CD4-positive, CD25-positive, alpha-beta regulatory T cell (primary cell): ENCODE data around the gene CDKN2B. TPM values are rescaled to one million over a fixed set of nuclear protein-coding genes. Genes with fewer than 3 reads are reported as not detected.

Experiments used
- ATAC-seq, 2 donors: fragments of 150-1000 bp; cut with Tn5 transposase; one replicate each; pipeline ENCODE4 v1.10.0; 2021; ENCODE audit warnings: low read depth in 2 of 2, moderate number of reproducible peaks in 2 of 2, moderate library complexity in 1 of 2
- DNase-seq, 3 donors: peaks; one replicate each; pipeline versions ENCODE4 v3.0.0 to v3.0.0-alpha.2; 2012 to 2022; ENCODE audit warnings: mixed read lengths in 1 of 3
- H3K27ac ChIP-seq: one replicate; pipeline ENCODE4 v1.7.0; 2013; ENCODE audit warnings: mild to moderate bottlenecking, low read length; ENCODE audit not compliant: insufficient read depth, poor library complexity, severe bottlenecking
- H3K27me3 ChIP-seq: one replicate; pipeline ENCODE4 v1.7.0; 2013; ENCODE audit warnings: low read length; ENCODE audit not compliant: control insufficient read depth, insufficient read depth
- H3K36me3 ChIP-seq: one replicate; pipeline ENCODE4 v1.7.0; 2013; ENCODE audit warnings: mild to moderate bottlenecking, low read length, moderate library complexity; ENCODE audit not compliant: control insufficient read depth, insufficient read depth
- H3K4me1 ChIP-seq: 2 replicates; pipeline ENCODE4 v1.7.0; 2013; ENCODE audit warnings: mild to moderate bottlenecking, low read length; ENCODE audit not compliant: insufficient read depth, control insufficient read depth, poor library complexity, severe bottlenecking
- H3K4me3 ChIP-seq: one replicate; pipeline ENCODE4 v1.7.0; 2013; ENCODE audit warnings: low read depth, mild to moderate bottlenecking, low read length, moderate library complexity
- H3K9me3 ChIP-seq, 2 experiments: 1 replicate in 1 of 2; 2 replicates in 1 of 2; pipeline ENCODE4 v1.7.0; 2013; ENCODE audit warnings: low read length in 2 of 2, mild to moderate bottlenecking in 1 of 2, moderate library complexity in 1 of 2; ENCODE audit not compliant: control insufficient read depth in 2 of 2
- H3K27ac Mint-ChIP-seq, 3 donors: one replicate each; pipeline ENCODE4 v1.8.0; 2020 to 2022; ENCODE audit warnings: mild to moderate bottlenecking in 3 of 3, mixed read lengths in 3 of 3, moderate library complexity in 2 of 3
- H3K27me3 Mint-ChIP-seq: one replicate; pipeline ENCODE4 v1.8.0; 2022; ENCODE audit warnings: mild to moderate bottlenecking, mixed read lengths
- H3K36me3 Mint-ChIP-seq: one replicate; pipeline ENCODE4 v1.8.0; 2020; ENCODE audit warnings: mixed read lengths
- H3K4me1 Mint-ChIP-seq, 4 donors: one replicate each; pipeline ENCODE4 v1.8.0; 2020 to 2022; ENCODE audit warnings: mixed read lengths in 4 of 4, mild to moderate bottlenecking in 1 of 4
- H3K4me3 Mint-ChIP-seq, 4 donors: one replicate each; pipeline ENCODE4 v1.8.0; 2020 to 2022; ENCODE audit warnings: mild to moderate bottlenecking in 4 of 4, mixed read lengths in 4 of 4, moderate library complexity in 3 of 4
- H3K9me3 Mint-ChIP-seq, 7 donors: one replicate each; pipeline ENCODE4 v1.8.0; 2020 to 2022; ENCODE audit warnings: mixed read lengths in 7 of 7, mild to moderate bottlenecking in 3 of 7, moderate library complexity in 2 of 7
- polyA plus RNA-seq, 4 donors: library from polyadenylated mRNA; unstranded; fragments of 300-500 nt; fragmentation: Illumina TruSeq; gene quantifications; one replicate each; pipeline ENCODE4 v1.2.3, GENCODE V29; 2021
- total RNA-seq: library from RNA; stranded (reverse); gene quantifications from one replicate; pipeline ENCODE4 v1.2.3, GENCODE V29; 2022

Gene CDKN2B
- total and polyA plus RNA-seq, 5 donors from 2014 or later, result 0.15 to 1.4 (median 0.37) TPM

GRCh38 chr9:22043928-22044327 lies 34.8 kb upstream of the CDKN2B start:
- H3K4me1 Mint-ChIP-seq, result peaks cover 0 to 33% (median 14%) of the 10 kb centered on the region in 4 donors
- no peaks in the 10 kb centered on the region for H3K9me3 Mint-ChIP-seq
- Histone ChIP-seq H3K36me3 (no peaks in the 10 kb centered on the region), H3K27ac (no peak overlapping the region), H3K9me3 (no peaks in the 10 kb centered on the region), H3K27me3 (no peaks in the 10 kb centered on the region), H3K4me3 (no peak overlapping the region), H3K4me1 (no peaks in the 10 kb centered on the region)
- H3K27ac Mint-ChIP-seq, result no peak overlapping the region
- no peak overlapping the region for H3K4me3 Mint-ChIP-seq
- H3K36me3 Mint-ChIP-seq, result no peaks in the 10 kb centered on the region
- DNase-seq, result no peak
- peaks cover 9% of the 10 kb centered on the region for H3K27me3 Mint-ChIP-seq
- no peak for ATAC-seq

- Mint-ChIP-seq H3K36me3 (no peaks in the 10 kb centered on the region), H3K4me1 (peaks cover 0 to 30% (median 13%) of the 10 kb centered on the region in 4 donors), H3K9me3 (no peaks in the 10 kb centered on the region), H3K27ac (no peak overlapping the region), H3K27me3 (peaks cover 9% of the 10 kb centered on the region), H3K4me3 (no peak overlapping the region)
- DNase-seq (no peak), ATAC-seq (no peak)
- Histone ChIP-seq H3K36me3 (no peaks in the 10 kb centered on the region), H3K27ac (no peak overlapping the region), H3K9me3 (no peaks in the 10 kb centered on the region), H3K4me1 (no peaks in the 10 kb centered on the region), H3K4me3 (no peak overlapping the region), H3K27me3 (no peaks in the 10 kb centered on the region)
Measured at GRCh38 chr9:22041775-22042174, 32.7 kb upstream of the CDKN2B start.

GRCh38 chr9:22041344-22041743 lies 32.2 kb upstream of the CDKN2B start:
- no peaks in the 10 kb centered on the region for H3K36me3 ChIP-seq
- no peaks in the 10 kb centered on the region for H3K4me1 ChIP-seq
- H3K9me3 ChIP-seq, result no peaks in the 10 kb centered on the region
- H3K36me3 Mint-ChIP-seq, result no peaks in the 10 kb centered on the region
- H3K4me3 ChIP-seq, result no peak overlapping the region
- no peak overlapping the region for H3K4me3 Mint-ChIP-seq
- no peaks in the 10 kb centered on the region for H3K27me3 ChIP-seq
- H3K27me3 Mint-ChIP-seq, result peaks cover 9% of the 10 kb centered on the region
- H3K9me3 Mint-ChIP-seq, result no peaks in the 10 kb centered on the region
- no peak for ATAC-seq
- no peak overlapping the region for H3K27ac Mint-ChIP-seq
- DNase-seq, result no peak
- peaks cover 0 to 25% (median 11%) of the 10 kb centered on the region in 4 donors for H3K4me1 Mint-ChIP-seq
- no peak overlapping the region for H3K27ac ChIP-seq

- Histone ChIP-seq H3K36me3 (no peaks in the 10 kb centered on the region), H3K27ac (no peak overlapping the region), H3K27me3 (no peaks in the 10 kb centered on the region), H3K4me3 (no peak overlapping the region), H3K9me3 (no peaks in the 10 kb centered on the region), H3K4me1 (no peaks in the 10 kb centered on the region)
- DNase-seq, result peak in 1 of 3 donors; percentile 48
- no peak overlapping the region for H3K27ac Mint-ChIP-seq
- no peaks in the 10 kb centered on the region for H3K9me3 Mint-ChIP-seq
- peaks cover 0 to 21% (median 11%) of the 10 kb centered on the region in 4 donors for H3K4me1 Mint-ChIP-seq
- peak in 1 of 2 donors; percentile 34 for ATAC-seq
- H3K36me3 Mint-ChIP-seq, result no peaks in the 10 kb centered on the region
- H3K4me3 Mint-ChIP-seq, result no peak overlapping the region
- H3K27me3 Mint-ChIP-seq, result peaks cover 9% of the 10 kb centered on the region
Measured at GRCh38 chr9:22040760-22041159, 31.7 kb upstream of the CDKN2B start.

GRCh38 chr9:22039258-22039657 lies 30.2 kb upstream of the CDKN2B start:
- no peaks in the 10 kb centered on the region for H3K9me3 ChIP-seq
- ATAC-seq (no peak), DNase-seq (no peak)
- no peaks in the 10 kb centered on the region for H3K36me3 ChIP-seq
- H3K4me1 Mint-ChIP-seq, result peaks cover 0 to 17% (median 10%) of the 10 kb centered on the region in 4 donors
- no peak overlapping the region for H3K4me3 ChIP-seq
- H3K36me3 Mint-ChIP-seq, result no peaks in the 10 kb centered on the region
- peaks cover 9% of the 10 kb centered on the region for H3K27me3 Mint-ChIP-seq
- no peak overlapping the region for H3K27ac ChIP-seq
- H3K27me3 ChIP-seq, result no peaks in the 10 kb centered on the region
- H3K4me1 ChIP-seq, result no peaks in the 10 kb centered on the region
- no peaks in the 10 kb centered on the region for H3K9me3 Mint-ChIP-seq
- no peak overlapping the region for H3K27ac Mint-ChIP-seq
- no peak overlapping the region for H3K4me3 Mint-ChIP-seq

- Mint-ChIP-seq H3K27ac (no peak overlapping the region), H3K4me3 (no peak overlapping the region), H3K4me1 (peaks cover 0 to 17% (median 10%) of the 10 kb centered on the region in 4 donors), H3K9me3 (no peaks in the 10 kb centered on the region), H3K27me3 (peaks cover 9% of the 10 kb centered on the region), H3K36me3 (no peaks in the 10 kb centered on the region)
- Histone ChIP-seq H3K9me3 (no peaks in the 10 kb centered on the region), H3K4me3 (no peak overlapping the region), H3K27me3 (no peaks in the 10 kb centered on the region), H3K4me1 (no peaks in the 10 kb centered on the region), H3K36me3 (no peaks in the 10 kb centered on the region), H3K27ac (no peak overlapping the region)
- ATAC-seq (peak in 1 of 2 donors; percentile 57), DNase-seq (peak in 2 of 3 donors; percentile 38 to 60)
Measured at GRCh38 chr9:22037954-22038690, 29.0 kb upstream of the CDKN2B start.

- peaks cover 6% of the 10 kb centered on the region for H3K27me3 Mint-ChIP-seq
- Histone ChIP-seq H3K27ac (no peak overlapping the region), H3K4me3 (no peak overlapping the region), H3K36me3 (no peaks in the 10 kb centered on the region), H3K4me1 (no peaks in the 10 kb centered on the region), H3K9me3 (no peaks in the 10 kb centered on the region), H3K27me3 (no peaks in the 10 kb centered on the region)
- H3K36me3 Mint-ChIP-seq, result peaks cover 3% of the 10 kb centered on the region
- no peak overlapping the region for H3K4me3 Mint-ChIP-seq
- no peaks in the 10 kb centered on the region for H3K9me3 Mint-ChIP-seq
- ATAC-seq (no peak), DNase-seq (no peak)
- H3K27ac Mint-ChIP-seq, result peak overlapping the region in 1 of 3 donors; percentile 27
- peaks cover 0 to 17% (median 10%) of the 10 kb centered on the region in 4 donors for H3K4me1 Mint-ChIP-seq
Measured at GRCh38 chr9:22036866-22037626, 27.9 kb upstream of the CDKN2B start.
